SK-N-SH (cell line): ENCODE data around the gene SEC24B. TPM values are rescaled to one million over a fixed set of nuclear protein-coding genes. Genes with fewer than 3 reads are reported as not detected.

ENCODE experiments used
- CTCF ChIA-PET: fragments of 300-600, 350-600 bp; formaldehyde crosslinking; extraction: SDS; loops from one replicate; lab custom pipeline; 2021; lab: Yijun Ruan, JAX
- POLR2A ChIA-PET: fragments of 350-600 bp; sonication (Branson Sonifier 250); formaldehyde crosslinking; extraction: SDS; loops from one replicate; lab custom pipeline; 2020; ENCODE audit warnings: antibody characterized with exemption, inconsistent platforms; lab: Yijun Ruan, JAX
- DNase-seq: peaks from one replicate; pipeline ENCODE4 v3.0.0; 2012
- H2AFZ ChIP-seq: fragments of 200-600 bp; sonication (generic); 2 replicates; pipeline ENCODE4 v1.8.1; 2016; ENCODE audit warnings: antibody characterized with exemption, mild to moderate bottlenecking, low read depth
- H3F3A ChIP-seq: fragments of 200-600 bp; sonication (generic); replicated peaks from 2 replicates; pipeline ENCODE3; 2016; ENCODE audit warnings: antibody characterized with exemption, mild to moderate bottlenecking; ENCODE audit not compliant: insufficient read depth
- H3K27ac ChIP-seq, 2 experiments: fragments of 200-500 bp in 1 of 2; fragments of 200-600 bp in 1 of 2; sonication (Bioruptor generic) in 1 of 2; sonication (generic), shearing (Covaris generic) in 1 of 2; 2 replicates each; pipeline versions ENCODE4 v1.5.1 to v1.6.1; 2014 to 2016; ENCODE audit warnings: low read depth in 2 of 2, inconsistent platforms in 1 of 2, low read length in 1 of 2, mild to moderate bottlenecking in 1 of 2, mixed read lengths in 1 of 2
- H3K27me3 ChIP-seq: fragments of 200-600 bp; sonication (generic), shearing (Covaris generic); 2 replicates; pipeline ENCODE4 v1.6.1; 2016; ENCODE audit warnings: mixed run types; ENCODE audit not compliant: insufficient read depth
- H3K36me3 ChIP-seq, 2 experiments: fragments of 200-500 bp in 1 of 2; fragments of 200-600 bp in 1 of 2; sonication (Bioruptor generic) in 1 of 2; sonication (generic) in 1 of 2; replicated peaks in 1 of 2; 2 replicates each; pipeline versions ENCODE3 to v1.5.1; 2014 to 2016; ENCODE audit warnings: low read length in 1 of 2, mild to moderate bottlenecking in 1 of 2; ENCODE audit not compliant: insufficient read depth in 2 of 2, control insufficient read depth in 1 of 2
- H3K4me1 ChIP-seq, 2 experiments: fragments of 200-500 bp in 1 of 2; fragments of 200-600 bp in 1 of 2; sonication (Bioruptor generic) in 1 of 2; sonication (generic), shearing (Covaris generic) in 1 of 2; 2 replicates each; pipeline versions ENCODE4 v1.5.1 to v1.6.1; 2014 to 2016; ENCODE audit warnings: low read depth in 1 of 2, low read length in 1 of 2, mixed run types in 1 of 2; ENCODE audit not compliant: insufficient read depth in 2 of 2, control insufficient read depth in 1 of 2
- H3K4me2 ChIP-seq: fragments of 200-600 bp; sonication (generic), shearing (Covaris generic); 2 replicates; pipeline ENCODE4 v1.6.1; 2017; ENCODE audit warnings: mixed run types
- H3K4me3 ChIP-seq, 2 experiments: fragments of 200-500 bp in 1 of 2; fragments of 200-600 bp in 1 of 2; sonication (Bioruptor generic) in 1 of 2; sonication (generic), shearing (Covaris generic) in 1 of 2; 2 replicates each; pipeline versions ENCODE4 v1.5.1 to v1.8.1; 2014 to 2016; ENCODE audit warnings: low read depth in 2 of 2, inconsistent platforms in 1 of 2, low read length in 1 of 2, mild to moderate bottlenecking in 1 of 2, mixed read lengths in 1 of 2, moderate library complexity in 1 of 2
- H3K79me2 ChIP-seq: fragments of 200-600 bp; sonication (generic); 2 replicates; pipeline ENCODE4 v1.8.1; 2017; ENCODE audit warnings: mild to moderate bottlenecking; ENCODE audit not compliant: insufficient read depth
- H3K9ac ChIP-seq: fragments of 200-600 bp; sonication (generic); 2 replicates; pipeline ENCODE4 v1.6.1; 2017; ENCODE audit warnings: mixed run types
- H3K9me2 ChIP-seq: fragments of 200-600 bp; sonication (generic); 2 replicates; pipeline ENCODE4 v1.6.1; 2017; ENCODE audit warnings: mixed run types
- H3K9me3 ChIP-seq: fragments of 200-600 bp; sonication (generic); 2 replicates; pipeline ENCODE4 v1.6.1; 2017; ENCODE audit warnings: mixed run types, mild to moderate bottlenecking, moderate library complexity
- H4K20me1 ChIP-seq: fragments of 200-600 bp; sonication (generic); 2 replicates; pipeline ENCODE4 v1.6.1; 2017; ENCODE audit warnings: mild to moderate bottlenecking, mixed run types; ENCODE audit not compliant: insufficient read depth
- EZH2phosphoT487 ChIP-seq: fragments of 200-600 bp; sonication (generic); IDR thresholded peaks from 2 replicates; pipeline ENCODE4 v1.6.1; 2017; ENCODE audit warnings: low read depth, mixed run types, mild to moderate bottlenecking, antibody characterized with exemption, moderate library complexity, borderline replicate concordance
- FOSL2 ChIP-seq: IDR thresholded peaks from 2 replicates; pipeline ENCODE4 v1.4.0; 2012; ENCODE audit warnings: low read depth, mild to moderate bottlenecking, moderate library complexity, borderline replicate concordance
- FOXJ3 ChIP-seq: sonication (generic); formaldehyde crosslinking; IDR thresholded peaks from 2 replicates; pipeline ENCODE4 v1.5.1; 2020; ENCODE audit warnings: mild to moderate bottlenecking, missing genetic modification reagents
- FOXM1 ChIP-seq: IDR thresholded peaks from 2 replicates; pipeline ENCODE4 v1.4.0; 2012; ENCODE audit warnings: low read depth, mild to moderate bottlenecking
- MEF2A ChIP-seq: IDR thresholded peaks from 2 replicates; pipeline ENCODE4 v1.4.0; 2012; ENCODE audit warnings: low read depth, borderline replicate concordance
- NFIC ChIP-seq: IDR thresholded peaks from 2 replicates; pipeline ENCODE4 v1.4.0; 2012; ENCODE audit warnings: borderline replicate concordance
- RAD21 ChIP-seq: IDR thresholded peaks from 2 replicates; pipeline ENCODE4 v1.6.1; 2012; ENCODE audit warnings: mild to moderate bottlenecking, low read length
- RCOR1 ChIP-seq: fragments of 150-350 bp; IDR thresholded peaks from 2 replicates; pipeline ENCODE4 v1.6.1; 2017; ENCODE audit warnings: antibody characterized with exemption, low read length
- RFX5 ChIP-seq: IDR thresholded peaks from 2 replicates; pipeline ENCODE4 v1.6.1; 2012; ENCODE audit warnings: mild to moderate bottlenecking, improper control_type of control experiment, low read length
- SIN3A ChIP-seq: IDR thresholded peaks from 2 replicates; pipeline ENCODE4 v1.6.1; 2012; ENCODE audit warnings: low read depth, mild to moderate bottlenecking, low read length, moderate library complexity, borderline replicate concordance
- SMC3 ChIP-seq: IDR thresholded peaks from 2 replicates; pipeline ENCODE4 v1.6.1; 2012; ENCODE audit warnings: low read depth, low read length, improper control_type of control experiment
- TAF1 ChIP-seq: IDR thresholded peaks from 2 replicates; pipeline ENCODE4 v1.6.1; 2012; ENCODE audit warnings: low read depth, mild to moderate bottlenecking, low read length, moderate library complexity, borderline replicate concordance
- TCF12 ChIP-seq: IDR thresholded peaks from 2 replicates; pipeline ENCODE4 v1.4.0; 2012
- TEAD4 ChIP-seq: IDR thresholded peaks from 2 replicates; pipeline ENCODE4 v1.4.0; 2012; ENCODE audit warnings: mild to moderate bottlenecking, borderline replicate concordance; ENCODE audit not compliant: insufficient read depth
- YY1 ChIP-seq: IDR thresholded peaks from 2 replicates; pipeline ENCODE4 v1.4.0; 2012; ENCODE audit warnings: low read depth, mild to moderate bottlenecking
- WGBS: methylation state at CpG from one replicate; pipeline ENCODE4 v1.1.6; 2017; ENCODE audit warnings: low lambda C conversion rate; 5-methylcytosine and 5-hydroxymethylcytosine counted together
- polyA plus RNA-seq, 3 experiments: library from polyadenylated mRNA; depleted of rRNA; stranded (reverse); fragments of >200 nt; gene quantifications; 2 replicates each; pipeline ENCODE4 v1.2.3, GENCODE V29; 2012
- TF ChIP-seq, protein P1 (sequence below): fragments of 200-600 bp; sonication (generic); IDR thresholded peaks from 2 replicates; pipeline ENCODE4 v1.6.1; 2017; ENCODE audit warnings: antibody characterized with exemption, mild to moderate bottlenecking, moderate library complexity
- TF ChIP-seq, protein P2 (sequence below): IDR thresholded peaks from 2 replicates; pipeline ENCODE4 v1.4.0; 2012; ENCODE audit warnings: low read depth, borderline replicate concordance
- TF ChIP-seq, protein P3 (sequence below): fragments of 150-350 bp; IDR thresholded peaks from 2 replicates; pipeline ENCODE4 v1.6.1; 2017; ENCODE audit warnings: antibody characterized with exemption, low read length, low read depth, borderline replicate concordance
- TF ChIP-seq, protein P4 (sequence below): fragments of 150-350 bp; IDR thresholded peaks from 2 replicates; pipeline ENCODE4 v1.6.1; 2016; ENCODE audit warnings: mild to moderate bottlenecking, low read depth, low read length

Gene SEC24B
- polyA plus RNA-seq, 1 of the 3 experiments (the other 2 are of a cell fraction) = 23.0 TPM

DNA sequence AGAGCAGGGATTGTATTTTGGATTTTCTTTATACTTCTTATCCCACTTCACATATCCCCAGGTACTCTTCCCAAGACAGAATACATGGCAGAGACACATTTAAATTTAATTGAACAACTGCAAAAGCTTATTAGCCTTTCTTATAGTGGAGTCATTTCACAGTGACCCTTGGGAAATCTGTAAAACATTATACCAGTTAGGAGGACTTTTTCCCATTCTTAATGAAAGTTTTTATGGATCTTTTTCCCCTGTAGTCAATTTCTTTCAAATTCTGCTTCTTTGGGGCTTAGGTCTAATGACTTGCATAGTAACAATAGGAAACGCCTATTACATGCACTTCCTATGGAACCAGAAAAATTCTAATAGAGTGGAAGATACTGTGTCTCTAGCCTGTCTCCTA lies 111.8 kb downstream of the SEC24B start:
- no peak for DNase-seq
- H3K9ac ChIP-seq = no peak overlapping the region
- no peak overlapping the region for H2AFZ ChIP-seq
- no peaks in the 10 kb centered on the region for H3K79me2 ChIP-seq
- ChIA-PET CTCF (no interaction called here), POLR2A (no interaction called here)
- no peaks in the 10 kb centered on the region for H3K27me3 ChIP-seq
- H3K4me1 ChIP-seq = no peaks in the 10 kb centered on the region; a peak in 1 of 4 replicates
- 93% methylated on average over 1 of the region's 1 CpG for WGBS
- H3K4me3 ChIP-seq = no peak overlapping the region
- H3K9me2 ChIP-seq = no peaks in the 10 kb centered on the region
- H3K4me2 ChIP-seq = no peak overlapping the region
- no peak overlapping the region for H3K27ac ChIP-seq
- peaks cover 28 to 56% of the 10 kb centered on the region in 2 experiments for H3K36me3 ChIP-seq
- H3K9me3 ChIP-seq = no peaks in the 10 kb centered on the region
- no peak for TF ChIP-seq FOXJ3
- no peak for TF ChIP-seq EZH2phosphoT487
- no peak for TF ChIP-seq SIN3A
- no peak for TF ChIP-seq TEAD4
- peaks cover 7% of the 10 kb centered on the region for H3F3A ChIP-seq
- H4K20me1 ChIP-seq = no peaks in the 10 kb centered on the region

DNA sequence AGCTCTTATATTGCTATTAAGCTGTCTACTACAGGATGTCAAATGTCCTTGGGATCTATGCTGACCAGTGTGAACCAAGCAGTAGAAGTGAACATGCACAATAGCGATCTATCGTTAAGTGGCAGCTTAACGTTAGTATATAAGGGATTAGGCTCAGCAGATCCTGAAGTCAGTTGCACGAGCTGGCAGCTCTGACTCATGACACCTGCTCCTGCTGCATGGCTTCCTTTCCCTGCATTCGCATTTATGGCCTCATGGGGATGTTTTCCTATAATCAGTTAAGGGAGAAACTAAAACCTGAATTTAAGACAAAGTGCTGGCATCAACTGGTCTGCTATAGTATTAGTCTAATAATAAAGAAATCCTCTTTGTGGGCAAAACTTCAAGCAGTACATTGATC lies 113.8 kb downstream of the SEC24B start:
- no peak overlapping the region for H3K27ac ChIP-seq
- DNase-seq = no peak
- POLR2A ChIA-PET = interaction anchor here (0.6 kb wide), 1 partner anchor 138 kb away, joined by 5 read pairs; no protein-coding TSS in a partner anchor
- H3K9ac ChIP-seq = no peak overlapping the region
- no peaks in the 10 kb centered on the region; a peak in 1 of 4 replicates for H3K4me1 ChIP-seq
- CTCF ChIA-PET = interaction anchor here (1.5 kb wide), 1 partner anchor 20 kb away, joined by 4 read pairs; no protein-coding TSS in a partner anchor
- H3K4me2 ChIP-seq = no peak overlapping the region
- H3K36me3 ChIP-seq = peaks cover 22 to 38% of the 10 kb centered on the region in 2 experiments
- TF ChIP-seq FOSL2 = no peak
- TF ChIP-seq SIN3A = no peak
- TF ChIP-seq RAD21 = no peak
- TF ChIP-seq NFIC = no peak
- TF ChIP-seq, protein P1, sequence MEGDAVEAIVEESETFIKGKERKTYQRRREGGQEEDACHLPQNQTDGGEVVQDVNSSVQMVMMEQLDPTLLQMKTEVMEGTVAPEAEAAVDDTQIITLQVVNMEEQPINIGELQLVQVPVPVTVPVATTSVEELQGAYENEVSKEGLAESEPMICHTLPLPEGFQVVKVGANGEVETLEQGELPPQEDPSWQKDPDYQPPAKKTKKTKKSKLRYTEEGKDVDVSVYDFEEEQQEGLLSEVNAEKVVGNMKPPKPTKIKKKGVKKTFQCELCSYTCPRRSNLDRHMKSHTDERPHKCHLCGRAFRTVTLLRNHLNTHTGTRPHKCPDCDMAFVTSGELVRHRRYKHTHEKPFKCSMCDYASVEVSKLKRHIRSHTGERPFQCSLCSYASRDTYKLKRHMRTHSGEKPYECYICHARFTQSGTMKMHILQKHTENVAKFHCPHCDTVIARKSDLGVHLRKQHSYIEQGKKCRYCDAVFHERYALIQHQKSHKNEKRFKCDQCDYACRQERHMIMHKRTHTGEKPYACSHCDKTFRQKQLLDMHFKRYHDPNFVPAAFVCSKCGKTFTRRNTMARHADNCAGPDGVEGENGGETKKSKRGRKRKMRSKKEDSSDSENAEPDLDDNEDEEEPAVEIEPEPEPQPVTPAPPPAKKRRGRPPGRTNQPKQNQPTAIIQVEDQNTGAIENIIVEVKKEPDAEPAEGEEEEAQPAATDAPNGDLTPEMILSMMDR = no peak
- no peak for TF ChIP-seq RFX5
- TF ChIP-seq, protein P2, sequence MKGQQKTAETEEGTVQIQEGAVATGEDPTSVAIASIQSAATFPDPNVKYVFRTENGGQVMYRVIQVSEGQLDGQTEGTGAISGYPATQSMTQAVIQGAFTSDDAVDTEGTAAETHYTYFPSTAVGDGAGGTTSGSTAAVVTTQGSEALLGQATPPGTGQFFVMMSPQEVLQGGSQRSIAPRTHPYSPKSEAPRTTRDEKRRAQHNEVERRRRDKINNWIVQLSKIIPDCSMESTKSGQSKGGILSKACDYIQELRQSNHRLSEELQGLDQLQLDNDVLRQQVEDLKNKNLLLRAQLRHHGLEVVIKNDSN = no peak
- no peak for TF ChIP-seq RCOR1
- TF ChIP-seq, protein P3, sequence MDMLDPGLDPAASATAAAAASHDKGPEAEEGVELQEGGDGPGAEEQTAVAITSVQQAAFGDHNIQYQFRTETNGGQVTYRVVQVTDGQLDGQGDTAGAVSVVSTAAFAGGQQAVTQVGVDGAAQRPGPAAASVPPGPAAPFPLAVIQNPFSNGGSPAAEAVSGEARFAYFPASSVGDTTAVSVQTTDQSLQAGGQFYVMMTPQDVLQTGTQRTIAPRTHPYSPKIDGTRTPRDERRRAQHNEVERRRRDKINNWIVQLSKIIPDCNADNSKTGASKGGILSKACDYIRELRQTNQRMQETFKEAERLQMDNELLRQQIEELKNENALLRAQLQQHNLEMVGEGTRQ = no peak
- no peak for TF ChIP-seq MEF2A
- TF ChIP-seq TCF12 = no peak
- TF ChIP-seq, protein P4, sequence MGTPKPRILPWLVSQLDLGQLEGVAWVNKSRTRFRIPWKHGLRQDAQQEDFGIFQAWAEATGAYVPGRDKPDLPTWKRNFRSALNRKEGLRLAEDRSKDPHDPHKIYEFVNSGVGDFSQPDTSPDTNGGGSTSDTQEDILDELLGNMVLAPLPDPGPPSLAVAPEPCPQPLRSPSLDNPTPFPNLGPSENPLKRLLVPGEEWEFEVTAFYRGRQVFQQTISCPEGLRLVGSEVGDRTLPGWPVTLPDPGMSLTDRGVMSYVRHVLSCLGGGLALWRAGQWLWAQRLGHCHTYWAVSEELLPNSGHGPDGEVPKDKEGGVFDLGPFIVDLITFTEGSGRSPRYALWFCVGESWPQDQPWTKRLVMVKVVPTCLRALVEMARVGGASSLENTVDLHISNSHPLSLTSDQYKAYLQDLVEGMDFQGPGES = no peak
- TF ChIP-seq SMC3 = no peak
- TF ChIP-seq FOXM1 = no peak
- no peak for TF ChIP-seq YY1
- no peak for TF ChIP-seq TAF1
- TF ChIP-seq, all 33 proteins: peak for 0
- H3K4me3 ChIP-seq = no peak overlapping the region
- H3K9me3 ChIP-seq = no peaks in the 10 kb centered on the region
- 99% methylated on average over 5 of the region's 5 CpGs for WGBS
- no peaks in the 10 kb centered on the region for H4K20me1 ChIP-seq
- H3K9me2 ChIP-seq = no peaks in the 10 kb centered on the region
- no peaks in the 10 kb centered on the region for H3K79me2 ChIP-seq
- H3F3A ChIP-seq = peaks cover 7% of the 10 kb centered on the region
- H3K27me3 ChIP-seq = no peaks in the 10 kb centered on the region
- H2AFZ ChIP-seq = no peak overlapping the region
